Measurements from ENCODE around the gene LRMDA.

LRMDA gene

DNA sequence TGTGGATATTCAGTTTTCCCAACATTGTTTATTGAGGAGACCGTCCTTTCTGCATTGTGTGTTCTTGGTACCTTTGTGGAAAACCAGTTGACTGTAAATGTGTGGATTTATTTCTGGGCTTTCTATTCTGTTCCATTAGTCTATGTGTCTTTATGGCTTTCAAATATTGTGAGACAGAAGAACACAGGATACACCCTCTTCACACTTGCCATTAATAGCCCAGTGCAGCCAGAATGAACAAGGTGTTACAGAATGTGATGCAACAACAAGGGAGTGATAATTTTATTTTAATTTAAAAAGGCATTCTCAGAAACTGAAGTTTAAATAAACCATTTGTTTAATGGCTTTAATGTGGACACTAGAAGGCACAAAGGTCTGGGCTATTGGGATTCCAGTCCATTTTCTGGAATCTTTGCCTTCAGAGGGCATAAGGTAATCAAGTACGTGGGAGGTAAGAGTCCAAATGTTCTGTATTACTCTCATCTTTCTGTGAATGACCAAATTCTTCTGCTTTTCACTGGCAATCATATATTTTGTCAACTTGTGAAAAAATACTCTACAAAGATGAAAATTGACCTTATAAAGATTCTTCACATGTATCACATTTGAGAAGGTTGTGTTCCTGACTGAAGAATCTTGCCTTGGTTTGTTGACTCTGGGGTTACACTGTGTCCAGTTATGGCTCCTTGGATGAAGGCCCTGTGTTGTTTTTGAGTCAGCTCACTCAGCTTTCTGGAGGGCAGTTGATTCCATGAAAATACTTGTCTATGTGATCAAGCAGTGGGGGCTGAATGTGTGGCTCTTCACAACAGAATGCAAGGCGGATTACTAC lies 962.7 kb downstream of the LRMDA start:
- ATAC-seq (ENCODE audit: insufficient read depth, low read depth) (no peak), DNase-seq (no peak)
- H3K4me3 ChIP-seq (ENCODE audit: low read depth in 1 of 2, low read length in 2 of 2): no peak overlapping the region
- no peaks in the 10 kb centered on the region for H3K36me3 ChIP-seq (ENCODE audit: insufficient read depth, low read length)
- H3K27ac ChIP-seq (ENCODE audit: low read length): no peak overlapping the region
- no peaks in the 10 kb centered on the region for H3K27me3 ChIP-seq (ENCODE audit: insufficient read depth, low read length, poor library complexity)
- no peaks in the 10 kb centered on the region for H3K4me1 ChIP-seq (ENCODE audit: insufficient read depth, low read length)
- no peaks in the 10 kb centered on the region for H4K20me1 ChIP-seq (ENCODE audit: insufficient read depth, low read length)
- H3K9me3 ChIP-seq (ENCODE audit: insufficient read depth, low read length, severe bottlenecking): no peaks in the 10 kb centered on the region
- no peak overlapping the region for H3K4me2 ChIP-seq (ENCODE audit: insufficient read depth, low read length)
- H3K9ac ChIP-seq (ENCODE audit: low read depth, low read length): no peak overlapping the region
- no peaks in the 10 kb centered on the region for H3K79me2 ChIP-seq (ENCODE audit: insufficient read depth, low read length)
- H2AFZ ChIP-seq (ENCODE audit: low read depth, low read length): no peak overlapping the region
- TF ChIP-seq CTCF (IDR thresholded peaks at IDR 0.05; ENCODE audit: borderline replicate concordance, extremely low read depth, low read length, poor library complexity, severe bottlenecking) (no peak), EZH2 (IDR thresholded peaks at IDR 0.05; ENCODE audit: borderline replicate concordance, low read depth, low read length, severe bottlenecking) (no peak)

DNA sequence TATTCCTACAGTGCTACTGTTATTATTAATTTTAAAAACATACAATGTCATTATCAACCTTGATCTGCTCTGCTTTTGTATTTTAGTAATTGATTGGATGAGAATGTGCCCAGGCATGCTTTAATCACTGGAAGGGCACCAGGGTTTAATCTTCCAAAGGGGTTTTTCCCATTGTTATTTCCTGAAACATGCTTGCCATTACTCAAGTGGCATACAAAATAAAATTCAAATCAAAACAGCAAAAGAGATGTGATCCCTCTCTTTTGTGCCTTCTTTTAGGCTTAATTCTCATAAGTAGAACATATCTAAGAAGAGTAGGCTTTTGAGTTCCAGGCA lies 963.3 kb downstream of the LRMDA start:
- no peaks in the 10 kb centered on the region for H3K36me3 ChIP-seq (ENCODE audit: insufficient read depth, low read length)
- no peak overlapping the region for H3K4me2 ChIP-seq (ENCODE audit: insufficient read depth, low read length)
- H3K9me3 ChIP-seq (ENCODE audit: insufficient read depth, low read length, severe bottlenecking): no peaks in the 10 kb centered on the region
- no peaks in the 10 kb centered on the region for H3K79me2 ChIP-seq (ENCODE audit: insufficient read depth, low read length)
- no peak for ATAC-seq (ENCODE audit: insufficient read depth, low read depth)
- DNase-seq: no peak
- no peak overlapping the region for H2AFZ ChIP-seq (ENCODE audit: low read depth, low read length)
- H3K27me3 ChIP-seq (ENCODE audit: insufficient read depth, low read length, poor library complexity): no peaks in the 10 kb centered on the region
- no peaks in the 10 kb centered on the region for H4K20me1 ChIP-seq (ENCODE audit: insufficient read depth, low read length)
- no peak for TF ChIP-seq EZH2 (IDR thresholded peaks at IDR 0.05; ENCODE audit: borderline replicate concordance, low read depth, low read length, severe bottlenecking)
- no peak for TF ChIP-seq CTCF (IDR thresholded peaks at IDR 0.05; ENCODE audit: borderline replicate concordance, extremely low read depth, low read length, poor library complexity, severe bottlenecking)
- H3K27ac ChIP-seq (ENCODE audit: low read length): no peak overlapping the region
- no peaks in the 10 kb centered on the region for H3K4me1 ChIP-seq (ENCODE audit: insufficient read depth, low read length)
- no peak overlapping the region for H3K9ac ChIP-seq (ENCODE audit: low read depth, low read length)
- no peak overlapping the region for H3K4me3 ChIP-seq (ENCODE audit: low read depth in 1 of 2, low read length in 2 of 2)

- DNase-seq: no peak
- TF ChIP-seq CTCF (IDR thresholded peaks at IDR 0.05; ENCODE audit: borderline replicate concordance, extremely low read depth, low read length, poor library complexity, severe bottlenecking): no peak
- no peak for TF ChIP-seq EZH2 (IDR thresholded peaks at IDR 0.05; ENCODE audit: borderline replicate concordance, low read depth, low read length, severe bottlenecking)
- ATAC-seq (ENCODE audit: insufficient read depth, low read depth): no peak
- Histone ChIP-seq H3K27me3 (ENCODE audit: insufficient read depth, low read length, poor library complexity) (no peaks in the 10 kb centered on the region), H3K9ac (ENCODE audit: low read depth, low read length) (no peak overlapping the region), H3K27ac (ENCODE audit: low read length) (no peak overlapping the region), H3K4me2 (ENCODE audit: insufficient read depth, low read length) (no peak overlapping the region), H3K9me3 (ENCODE audit: insufficient read depth, low read length, severe bottlenecking) (no peaks in the 10 kb centered on the region), H3K36me3 (ENCODE audit: insufficient read depth, low read length) (no peaks in the 10 kb centered on the region), H3K79me2 (ENCODE audit: insufficient read depth, low read length) (no peaks in the 10 kb centered on the region), H3K4me1 (ENCODE audit: insufficient read depth, low read length) (no peaks in the 10 kb centered on the region), H3K4me3 (ENCODE audit: low read depth in 1 of 2, low read length in 2 of 2) (no peak overlapping the region), H4K20me1 (ENCODE audit: insufficient read depth, low read length) (no peaks in the 10 kb centered on the region), H2AFZ (ENCODE audit: low read depth, low read length) (no peak overlapping the region)
Measured at GRCh38 chr10:76395251-76395650, 963.8 kb downstream of the LRMDA start.

Data from DND-41 (cell line).